ENCODE results near the gene NDUFB1. TPM values are rescaled to one million over a fixed set of nuclear protein-coding genes. Genes with fewer than 3 reads are reported as not detected.
A peak's percentile ranks its signal among the peaks of the same experiment; 100 is the strongest.

The NDUFB1 gene
- total RNA-seq, 3 donors from 2014 or later = 74.3 to 86.8 (median 82.5) TPM

DNA sequence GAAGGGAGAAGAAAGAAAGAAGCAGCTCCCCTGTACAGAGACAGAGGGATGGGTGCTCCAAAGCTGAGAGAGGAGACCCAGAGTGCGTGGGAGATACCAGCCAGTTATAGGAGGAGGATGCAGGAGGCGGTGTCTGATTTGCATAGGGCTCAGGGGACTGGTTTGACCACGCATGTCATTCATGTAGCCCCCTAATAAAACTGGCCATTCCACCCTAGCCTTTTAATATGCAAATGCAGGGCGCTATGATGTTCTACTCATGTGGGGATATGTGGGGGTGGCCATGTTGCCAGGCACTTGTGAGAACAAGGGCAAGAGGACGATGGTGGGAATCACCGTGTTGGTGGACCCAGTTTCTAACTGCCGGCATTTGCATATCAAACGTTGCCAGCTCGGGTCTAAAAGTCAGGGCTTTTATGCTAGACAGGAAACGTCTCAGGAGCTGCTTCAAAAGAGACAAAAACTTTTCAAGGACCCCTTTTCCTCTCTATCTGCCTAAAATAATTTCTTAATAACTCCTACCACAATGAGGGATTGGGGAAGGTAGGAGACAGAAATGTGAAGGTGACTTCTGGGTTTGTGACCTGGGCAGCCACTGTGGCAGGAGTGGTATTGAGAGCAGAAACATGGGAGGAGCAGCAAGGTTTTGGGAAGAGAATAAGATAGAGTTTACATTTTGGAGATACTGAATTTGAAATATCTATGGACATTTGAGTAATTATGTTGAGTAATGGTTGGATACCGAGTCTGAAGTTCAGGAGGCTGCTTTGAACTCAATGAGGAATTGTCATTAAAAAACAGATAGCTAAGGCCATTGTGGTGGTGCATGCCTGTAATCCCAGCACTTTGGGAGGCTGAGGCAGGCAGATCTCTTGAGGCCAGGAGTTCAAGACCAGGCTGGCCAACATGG is 12.9 kb downstream of the NDUFB1 start:
- Mint-ChIP-seq H3K4me3 (peak overlapping the region; percentile 50), H3K36me3 (ENCODE audit: insufficient read depth) (no peaks in the 10 kb centered on the region), H3K27me3 (ENCODE audit: low read depth) (peaks cover 2% of the 10 kb centered on the region), H3K9me3 (no peaks in the 10 kb centered on the region), H3K4me1 (ENCODE audit: low read depth) (peaks cover 38% of the 10 kb centered on the region)
- ATAC-seq = no peak
- no peak for DNase-seq

DNA sequence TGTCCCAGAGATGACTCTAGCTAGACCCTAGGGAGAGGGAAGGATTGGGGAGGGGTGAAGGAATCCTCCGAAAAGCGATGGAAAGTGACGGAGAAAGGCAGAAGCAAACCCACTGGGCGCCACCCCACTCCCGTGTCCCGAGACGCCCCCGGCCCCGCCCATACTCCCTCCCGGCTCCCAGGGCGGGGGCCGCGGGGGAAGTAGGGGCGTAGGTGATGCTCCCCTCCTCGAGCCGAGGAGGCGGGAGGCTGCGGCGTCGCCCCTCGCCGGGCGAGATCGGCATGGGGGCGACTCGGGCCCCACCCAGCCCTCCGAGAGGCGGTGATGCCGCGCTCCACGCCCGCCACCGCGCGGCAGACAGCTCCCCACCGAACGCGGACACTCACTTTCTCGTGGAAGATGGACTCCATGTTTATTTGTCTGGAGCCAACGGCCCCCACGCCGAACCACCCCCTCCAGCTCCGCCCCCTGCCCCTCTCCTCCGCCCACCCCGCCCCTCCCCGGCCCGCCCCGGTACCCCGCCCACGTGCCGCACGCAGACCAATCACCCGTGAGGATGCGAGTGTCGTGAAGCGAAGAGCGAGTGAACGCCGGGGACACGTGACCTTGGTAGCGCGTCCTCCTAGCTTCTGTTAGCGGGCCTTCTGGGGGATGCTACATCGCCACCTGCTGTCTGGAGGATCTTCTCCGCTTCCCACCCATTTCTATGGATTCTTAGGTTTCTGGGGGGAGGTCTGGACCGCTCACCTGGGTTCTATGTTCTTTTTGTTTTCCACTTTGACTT is 15.2 kb downstream of the NDUFB1 start, which contains the start of gene ATXN3:
Gene ATXN3, minus strand, starts transcription at position 440 of the 784 bp plus-strand sequence. Its CDS starts 30 bp downstream, at position 410.
- H3K36me3 Mint-ChIP-seq (ENCODE audit: insufficient read depth) = no peaks in the 10 kb centered on the region

DNA sequence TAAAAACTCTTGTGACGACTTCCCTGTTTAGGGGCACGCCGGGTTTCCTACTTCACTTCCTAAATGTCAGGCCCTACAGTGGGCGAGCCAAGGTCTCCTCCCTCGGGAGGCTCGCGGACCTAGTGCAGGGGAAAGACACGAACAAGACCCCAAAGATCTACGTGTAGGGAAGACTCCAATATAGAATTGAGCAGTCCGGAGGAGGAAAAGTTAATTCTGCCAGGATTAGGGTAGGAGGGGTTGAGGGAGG is 15.7 kb downstream of the NDUFB1 start:
- H3K9me3 Mint-ChIP-seq = no peaks in the 10 kb centered on the region
- H3K27me3 Mint-ChIP-seq (ENCODE audit: low read depth) = peaks cover 2% of the 10 kb centered on the region
- DNase-seq (no peak), ATAC-seq (peak; percentile 4 to 8)
- no peaks in the 10 kb centered on the region for H3K36me3 Mint-ChIP-seq (ENCODE audit: insufficient read depth)
- H3K4me3 Mint-ChIP-seq = peak overlapping the region; percentile 94
- peaks cover 50% of the 10 kb centered on the region for H3K4me1 Mint-ChIP-seq (ENCODE audit: low read depth)

More for the DNA sequence above, 15.2 kb downstream of the NDUFB1 start, which contains the start of gene ATXN3:
- DNase-seq = peak; percentile 94
- peaks cover 2% of the 10 kb centered on the region for H3K27me3 Mint-ChIP-seq (ENCODE audit: low read depth)
- ATAC-seq = peak; percentile 96
- H3K9me3 Mint-ChIP-seq = no peaks in the 10 kb centered on the region
- peak within 1 kb of the TSS; percentile 94 for H3K4me3 Mint-ChIP-seq
- H3K4me1 Mint-ChIP-seq (ENCODE audit: low read depth) = peaks cover 50% of the 10 kb centered on the region

DNA sequence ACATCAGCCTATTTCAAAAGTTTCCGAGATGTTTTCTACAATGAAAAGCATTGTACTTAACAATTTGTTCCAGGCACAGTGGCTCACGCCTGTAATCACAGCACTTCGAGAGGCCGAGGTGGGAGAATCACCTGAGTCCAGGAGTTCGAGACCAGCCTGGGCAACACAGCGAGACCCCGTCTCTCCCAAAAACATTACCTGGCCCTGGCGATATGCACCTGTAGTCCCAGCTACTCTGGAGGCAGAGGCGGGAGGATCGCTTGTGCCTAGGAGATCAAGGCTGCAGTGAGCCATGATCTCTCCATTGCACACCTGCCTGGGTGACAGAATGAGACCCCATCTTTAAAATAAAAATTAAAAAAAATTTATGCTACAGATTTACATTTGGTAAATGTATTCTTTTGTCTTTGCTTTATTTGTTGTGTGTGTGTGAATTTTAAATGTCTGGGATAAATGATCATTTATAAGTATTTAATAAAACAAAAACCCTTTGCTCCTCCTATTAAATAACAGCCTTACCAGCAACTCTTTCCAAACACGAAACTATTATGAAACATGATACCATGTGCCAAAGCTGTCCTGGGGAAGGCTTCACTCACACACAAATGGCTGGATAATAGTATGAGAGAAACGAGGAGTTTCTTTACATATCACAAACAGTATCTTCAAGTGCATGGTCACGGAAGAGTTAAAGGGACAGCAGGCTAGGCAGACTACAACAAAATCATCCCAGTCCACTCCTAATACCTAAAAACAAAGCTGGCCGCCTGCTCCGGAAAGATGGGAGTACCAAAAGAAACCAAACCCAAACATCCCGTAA is 16.2 kb downstream of the NDUFB1 start:
- Mint-ChIP-seq H3K36me3 (ENCODE audit: insufficient read depth) (no peaks in the 10 kb centered on the region), H3K4me1 (ENCODE audit: low read depth) (peaks cover 52% of the 10 kb centered on the region), H3K4me3 (peak overlapping the region; percentile 94), H3K9me3 (no peaks in the 10 kb centered on the region), H3K27me3 (ENCODE audit: low read depth) (peaks cover 2% of the 10 kb centered on the region)
- ATAC-seq = no peak
- DNase-seq = no peak

DNA sequence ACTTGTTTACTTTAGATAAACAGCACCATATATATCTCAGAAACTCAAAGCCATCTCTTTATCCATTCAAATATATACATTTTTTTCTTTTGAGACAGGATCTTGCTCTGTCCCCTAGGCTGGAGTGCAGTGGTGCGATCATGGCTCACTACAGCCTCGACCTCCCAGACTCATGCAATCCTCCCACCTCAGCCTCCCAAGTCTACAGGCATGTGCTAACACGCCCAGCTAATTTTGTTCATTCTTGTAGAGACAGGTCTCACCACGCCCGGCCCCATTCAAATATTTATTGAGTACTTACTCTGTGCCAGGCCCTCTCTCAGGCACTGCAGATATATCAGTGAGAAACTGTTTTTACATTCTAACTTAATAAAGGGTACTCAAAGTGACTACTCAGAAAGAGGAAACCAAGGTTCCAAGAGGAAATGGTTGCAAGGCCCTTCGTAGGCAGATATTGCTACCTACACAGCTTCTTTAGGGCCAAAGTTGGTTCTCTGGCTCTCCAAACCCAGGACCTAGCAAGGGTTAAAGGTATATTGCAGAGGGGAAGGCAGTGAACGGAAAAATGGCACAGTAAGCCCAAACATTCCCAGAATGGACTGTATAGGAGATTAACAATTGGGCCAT is 18.0 kb downstream of the NDUFB1 start:
- Mint-ChIP-seq H3K27me3 (ENCODE audit: low read depth) (peaks cover 2% of the 10 kb centered on the region), H3K9me3 (no peaks in the 10 kb centered on the region), H3K36me3 (ENCODE audit: insufficient read depth) (peaks cover 3% of the 10 kb centered on the region), H3K4me3 (no peak overlapping the region), H3K4me1 (ENCODE audit: low read depth) (peaks cover 52% of the 10 kb centered on the region)
- ATAC-seq (no peak), DNase-seq (no peak)

DNA sequence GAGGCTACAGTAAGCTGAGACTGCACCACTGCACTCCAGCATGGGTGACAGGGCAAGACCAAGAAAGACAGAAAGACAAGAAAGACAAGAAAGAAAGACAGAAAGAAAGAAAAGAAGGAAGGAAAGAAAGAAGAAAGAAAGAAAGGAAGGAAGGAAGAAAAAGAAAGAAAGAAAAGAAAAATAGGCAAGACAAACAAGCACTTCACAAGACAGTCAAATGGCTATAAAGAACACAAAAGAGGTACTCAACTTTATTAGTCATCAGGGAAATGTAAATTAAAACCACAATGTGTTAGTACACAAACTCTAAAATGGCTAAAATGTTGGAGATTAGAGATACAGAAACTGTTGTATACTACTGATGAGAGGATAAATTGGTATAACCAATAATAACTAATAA is 21.7 kb downstream of the NDUFB1 start:
- ATAC-seq = no peak
- Mint-ChIP-seq H3K9me3 (no peaks in the 10 kb centered on the region), H3K36me3 (ENCODE audit: insufficient read depth) (peaks cover 6% of the 10 kb centered on the region)

DNA sequence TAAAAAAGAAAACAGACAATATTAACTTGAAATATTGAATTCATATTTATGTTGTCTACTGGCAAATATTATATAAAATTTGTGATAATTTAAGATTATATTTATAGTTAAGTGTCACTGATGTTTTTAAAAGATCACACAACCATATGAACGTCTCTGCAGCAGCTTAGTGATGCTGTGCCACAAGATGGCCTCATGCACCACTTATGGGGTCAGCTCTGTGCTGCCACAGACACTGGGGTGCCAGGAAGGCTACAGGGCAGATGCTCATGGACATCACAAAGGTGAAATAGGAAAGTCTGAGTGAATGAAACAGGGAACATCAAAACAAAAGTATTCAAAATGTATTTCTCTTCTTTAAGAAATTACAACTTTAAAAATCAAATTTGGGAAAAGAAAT is 28.2 kb downstream of the NDUFB1 start:
- Mint-ChIP-seq H3K4me3 (no peak overlapping the region), H3K27me3 (ENCODE audit: low read depth) (no peaks in the 10 kb centered on the region), H3K9me3 (no peaks in the 10 kb centered on the region), H3K4me1 (ENCODE audit: low read depth) (no peaks in the 10 kb centered on the region), H3K36me3 (ENCODE audit: insufficient read depth) (peaks cover 20% of the 10 kb centered on the region)
- DNase-seq (no peak), ATAC-seq (no peak)

More for the DNA sequence above, 21.7 kb downstream of the NDUFB1 start:
- Mint-ChIP-seq H3K4me3 (no peak overlapping the region), H3K4me1 (ENCODE audit: low read depth) (peaks cover 28% of the 10 kb centered on the region), H3K27me3 (ENCODE audit: low read depth) (no peaks in the 10 kb centered on the region)
- no peak for DNase-seq

DNA sequence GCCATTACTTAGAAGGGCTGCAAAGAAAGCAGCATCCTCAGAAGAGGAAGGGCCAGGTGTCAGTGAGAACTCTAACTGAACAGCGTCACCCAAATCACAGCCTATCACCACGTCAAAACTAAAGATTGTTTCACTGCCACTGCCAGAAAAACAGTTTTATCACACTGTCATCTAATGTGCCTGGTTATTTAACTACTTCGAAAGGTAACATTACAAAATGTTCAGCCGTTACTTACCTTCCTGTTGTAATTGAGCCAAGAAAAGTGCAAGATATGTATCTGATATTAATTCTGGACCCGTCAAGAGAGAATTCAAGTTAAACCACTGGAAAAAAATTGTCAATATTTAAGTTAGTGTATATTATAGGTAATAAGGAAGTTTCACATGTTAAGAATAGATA is 33.0 kb downstream of the NDUFB1 start:
- no peak overlapping the region for H3K4me3 Mint-ChIP-seq
- H3K9me3 Mint-ChIP-seq = no peaks in the 10 kb centered on the region
- peaks cover 34% of the 10 kb centered on the region for H3K36me3 Mint-ChIP-seq (ENCODE audit: insufficient read depth)
- DNase-seq (no peak), ATAC-seq (no peak)
- H3K4me1 Mint-ChIP-seq (ENCODE audit: low read depth) = no peaks in the 10 kb centered on the region
- H3K27me3 Mint-ChIP-seq (ENCODE audit: low read depth) = no peaks in the 10 kb centered on the region

DNA sequence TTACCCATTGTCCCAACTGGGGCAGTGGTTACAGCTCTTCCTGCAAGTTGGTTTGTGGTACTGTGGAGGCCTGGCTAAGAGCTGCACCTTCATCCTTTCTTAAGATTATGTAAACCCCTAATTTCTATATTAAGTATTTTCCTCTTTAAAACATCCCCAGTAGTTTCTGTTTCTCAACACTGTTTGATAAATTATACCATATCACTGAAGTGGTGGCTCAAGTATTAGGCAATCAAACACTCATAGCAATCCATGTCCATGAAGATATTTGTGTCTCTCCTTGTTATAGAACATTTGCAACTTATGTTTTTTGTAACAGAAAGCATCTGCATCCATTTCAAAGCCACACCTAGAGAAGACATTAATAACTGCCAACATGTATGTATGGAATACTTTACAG is 47.0 kb downstream of the NDUFB1 start:
- Mint-ChIP-seq H3K27me3 (ENCODE audit: low read depth) (no peaks in the 10 kb centered on the region), H3K9me3 (no peaks in the 10 kb centered on the region), H3K36me3 (ENCODE audit: insufficient read depth) (peaks cover 12% of the 10 kb centered on the region), H3K4me3 (no peak overlapping the region), H3K4me1 (ENCODE audit: low read depth) (no peaks in the 10 kb centered on the region)
- ATAC-seq (no peak), DNase-seq (no peak)

Other genes with a start within 250 kb of the NDUFB1 start
- under 1 TPM; 0.37 to 0.83 (median 0.60) TPM for gene FBLN5, start 174.0 kb downstream of the NDUFB1 start, total RNA-seq
- gene TRIP11, start 81.6 kb downstream of the NDUFB1 start, total RNA-seq = 10 to 100 TPM; 38.5 to 40.3 (median 38.9) TPM
- gene ATXN3, start 15.1 kb downstream of the NDUFB1 start, total RNA-seq = 10 to 100 TPM; 20.3 to 25.8 (median 24.1) TPM
- 10 to 100 TPM; 85.2 to 92.0 (median 88.9) TPM for gene CPSF2, start 263 bp upstream of the NDUFB1 start, total RNA-seq
- gene SLC24A4, start 201.5 kb upstream of the NDUFB1 start, total RNA-seq = under 1 TPM in 1 of 3 donors, not detected in 2; 0.03 TPM